Left ventricle myocardium superior (tissue), 1 donor: ENCODE measurements around the gene ZBED5. TPM values are rescaled to one million over a fixed set of nuclear protein-coding genes. Genes with fewer than 3 reads are reported as not detected.
"Not testable (repeated sequence)": the region's sequence is repeated elsewhere in the genome, so short reads cannot be mapped to it uniquely, and the experiment has no call there.

Experiments
- ATAC-seq: fragments of 200-7000 bp; cut with Tn5 transposase; one replicate; pipeline ENCODE4 v1.9.1; 2020; ENCODE audit warnings: mild to moderate bottlenecking, moderate library complexity
- DNase-seq: peaks from one replicate; pipeline ENCODE4 v3.0.0-alpha.2; 2020
- intact Hi-C: fragments of 100-400 bp; cut with micrococcal nuclease; formaldehyde crosslinking; loops from one replicate; pipeline ENCODE4 v1.11.0; 2022
- long read RNA-seq: library from polyadenylated mRNA; unstranded; transcript quantifications from one replicate; pipeline ENCODE4 v2.0.0, GENCODE V29; 2021
- total RNA-seq: library from RNA; stranded (reverse); fragmentation: NEBNext Ultra II Directional; extraction: Animal tissue kit (Norgen Biotek cat#: 25700); gene quantifications from one replicate; pipeline ENCODE4 v1.2.1, GENCODE V29; 2021
- donor health status: DM: no; HTN: yes; CAD: no; lungs with severe emphysema.

Gene ZBED5
- total RNA-seq = 41.7 TPM
- long read RNA-seq, transcript ZBED5-201 (3 exons, 2,512 nt) = major isoform, 8 of 14 reads
- long read RNA-seq, partial matches to known transcripts = 1 of 14 reads
- long read RNA-seq, other reads (novel, unspliced or antisense) = 4 of 14 reads

DNA sequence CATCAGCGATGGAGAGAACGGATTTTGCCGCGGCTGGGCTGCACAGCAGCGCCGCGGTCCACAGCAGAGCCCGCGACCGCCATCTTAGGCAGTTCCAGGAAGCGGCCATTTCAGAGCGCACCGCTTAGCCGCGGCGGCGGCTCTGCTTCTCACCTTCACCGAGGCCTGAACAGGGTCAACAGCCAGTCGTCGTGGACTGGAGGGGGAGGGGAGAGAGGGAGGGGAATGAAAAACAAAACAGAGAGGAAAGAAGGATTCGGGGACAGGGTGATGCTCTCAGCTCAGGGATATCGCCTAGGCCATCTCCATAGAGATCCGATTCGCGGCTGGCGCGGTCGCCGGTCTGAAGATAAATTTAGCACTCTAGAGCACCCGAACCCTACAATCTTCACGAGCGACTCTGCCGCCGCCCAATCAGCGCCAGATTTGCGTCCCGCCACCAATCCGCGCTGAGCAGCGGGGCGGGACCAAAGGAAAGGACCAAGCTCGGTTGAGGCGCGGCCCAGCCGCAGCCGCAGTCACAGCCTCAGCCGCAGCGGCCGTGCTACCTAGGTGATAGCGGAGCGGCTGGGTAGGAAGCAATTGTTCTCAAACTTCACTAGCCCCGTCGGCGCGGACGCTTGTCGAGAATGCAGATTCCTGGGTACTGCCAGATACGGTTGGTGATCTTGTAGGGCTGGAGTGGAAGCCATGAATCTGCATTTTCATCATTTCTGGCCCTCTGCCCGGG lies at the start of gene ZBED5:
Gene ZBED5 (minus strand): TSS at position 345 of the 730 bp plus-strand sequence. CDS start 3,108 bp downstream, outside the sequence.
- peak; percentile 96 for ATAC-seq
- intact Hi-C loops = no loop called here

DNA sequence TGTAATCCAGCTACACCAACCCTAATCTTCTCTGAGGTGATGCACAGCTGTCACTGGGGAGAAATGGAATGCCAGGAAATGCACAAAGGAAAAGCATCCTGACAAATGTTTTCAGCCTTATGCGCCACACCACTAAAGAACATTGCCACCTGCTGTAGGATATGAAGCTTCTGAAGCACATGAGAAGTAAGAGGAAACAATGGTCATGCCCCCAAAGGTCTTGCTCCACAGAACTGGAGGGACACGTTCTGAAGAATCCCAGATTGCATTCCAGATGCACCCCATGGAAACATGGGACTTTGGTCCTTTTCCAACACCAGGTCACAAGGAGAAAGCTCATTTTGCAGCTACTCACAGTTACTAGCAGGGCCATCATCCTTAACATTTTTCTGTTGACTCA lies 48.7 kb upstream of the ZBED5 start:
- ATAC-seq (peak; percentile 41), DNase-seq (no peak)
- intact Hi-C loops = no loop called here

More for the DNA sequence above, at the start of gene ZBED5:
- peak; percentile 99 for DNase-seq

DNA sequence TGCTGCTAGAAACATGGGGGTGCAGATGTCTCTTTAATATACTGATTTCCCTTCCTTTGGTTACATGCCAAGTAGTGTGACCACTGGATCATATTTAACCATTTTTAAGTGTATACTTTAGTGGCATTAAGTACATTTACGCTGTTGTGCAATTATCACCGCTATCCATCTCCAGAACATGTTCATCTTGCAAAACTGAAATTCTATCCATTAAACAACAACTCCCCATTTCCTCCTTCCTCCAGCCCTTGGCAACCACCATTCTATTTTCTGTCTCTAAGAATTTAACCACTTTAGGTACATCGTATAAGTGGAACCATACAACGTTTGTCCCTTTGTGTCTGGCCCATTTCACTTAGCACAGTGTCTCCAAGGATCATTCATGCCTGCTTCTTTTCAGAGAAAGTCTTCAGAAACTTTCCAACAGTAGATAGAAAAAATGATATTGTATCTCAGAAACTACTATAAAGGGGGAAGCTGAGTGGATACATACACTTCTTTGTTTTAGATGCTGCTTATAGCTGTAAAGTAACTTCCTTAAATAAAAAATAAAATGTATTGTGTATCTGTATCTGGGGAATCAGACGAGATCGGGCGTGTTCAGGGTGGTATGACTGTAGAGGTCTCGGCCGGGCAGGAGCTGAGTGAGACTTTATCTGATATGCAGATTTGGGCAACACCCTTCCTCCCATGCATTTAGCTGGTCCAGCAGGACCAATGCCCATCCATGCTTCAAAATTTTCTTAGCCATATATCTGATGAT lies 44.6 kb upstream of the ZBED5 start:
- intact Hi-C loops = no loop called here
- ATAC-seq (no peak), DNase-seq (no peak)

DNA sequence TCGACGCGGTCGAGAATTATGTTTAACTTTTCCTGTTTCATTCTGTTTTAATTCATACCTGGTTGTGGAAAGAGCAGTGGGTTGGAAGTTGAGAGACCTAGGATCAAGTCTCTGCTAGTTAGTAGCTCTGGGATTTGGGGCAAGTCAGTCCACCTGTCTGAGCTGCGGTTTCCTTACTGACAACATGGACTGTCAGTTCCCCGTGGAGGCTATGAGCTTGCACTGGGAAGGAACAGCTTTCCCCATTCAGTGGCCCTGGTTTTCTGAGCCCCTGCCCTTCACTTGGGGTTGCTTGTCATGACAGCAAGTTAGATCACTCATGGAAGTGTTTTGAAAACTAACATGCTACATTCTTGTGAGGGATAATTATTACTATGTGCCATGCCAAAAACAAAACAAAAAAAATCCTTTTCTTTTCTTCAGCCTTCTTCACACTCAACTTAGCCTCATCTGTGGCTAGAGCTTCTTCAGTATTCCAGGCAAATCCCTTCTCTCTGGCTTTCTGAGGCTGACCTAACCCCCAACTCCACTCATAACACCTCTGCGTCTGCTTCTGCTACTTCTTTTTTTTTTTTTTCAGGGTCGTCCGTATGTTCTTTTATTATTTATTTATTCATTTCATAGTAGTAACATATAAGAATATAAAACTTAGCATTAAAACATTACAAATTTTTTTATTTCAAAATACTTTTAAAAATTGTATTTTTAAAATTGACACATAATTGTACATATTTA lies 43.0 kb upstream of the ZBED5 start:
- DNase-seq (no peak), ATAC-seq (peak; percentile 2)
- intact Hi-C loops = no loop called here

DNA sequence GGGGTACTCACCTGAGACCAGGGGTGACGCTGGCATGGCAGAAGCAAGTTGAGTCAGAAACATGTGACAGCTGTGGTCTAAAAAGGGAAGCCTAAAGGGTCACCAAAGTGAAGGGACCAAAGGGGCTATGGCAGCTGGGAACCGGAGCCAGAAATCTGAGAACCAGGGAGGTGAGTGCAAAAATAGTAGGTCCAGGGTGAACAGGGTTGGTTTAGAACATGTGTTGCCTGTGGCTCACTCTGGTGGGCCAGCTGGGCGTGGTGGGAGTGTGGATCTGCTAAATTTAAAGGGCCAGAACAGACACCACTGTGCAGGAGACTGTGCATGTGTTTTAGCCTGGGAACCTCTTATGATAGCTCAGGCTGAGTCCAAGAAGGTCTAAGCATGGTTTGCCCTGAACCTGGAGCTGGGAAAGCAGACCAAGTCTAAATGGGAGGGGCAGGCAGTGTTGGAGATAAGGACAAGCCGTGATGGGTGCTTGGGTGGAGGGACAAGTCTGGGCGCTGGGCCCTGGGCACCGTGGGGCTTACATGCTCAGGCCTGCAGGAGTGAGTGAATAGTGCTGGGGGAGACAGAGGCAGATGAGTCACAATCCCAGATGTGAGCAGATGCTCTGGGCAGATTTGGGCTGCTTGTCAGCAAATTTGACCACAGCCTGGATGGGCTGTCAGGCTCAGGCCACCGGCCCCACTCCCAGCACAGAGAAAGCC lies 41.4 kb upstream of the ZBED5 start:
- intact Hi-C loops = no loop called here
- DNase-seq (peak; percentile 59), ATAC-seq (peak; percentile 67)

DNA sequence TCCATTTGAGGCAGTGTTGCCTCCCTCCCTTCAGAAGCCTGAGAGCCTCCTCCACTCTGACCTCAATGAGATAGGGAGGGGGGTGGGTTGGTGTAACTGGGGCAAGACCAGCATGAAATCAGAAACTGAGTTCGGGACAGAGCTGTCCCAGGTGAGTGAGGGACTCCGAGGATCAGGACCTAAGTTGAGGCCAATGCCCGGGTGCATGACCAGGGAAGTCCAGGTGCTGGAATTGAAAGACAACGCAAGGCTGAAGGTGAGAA lies 40.8 kb upstream of the ZBED5 start:
- intact Hi-C loops = no loop called here
- no peak for DNase-seq
- ATAC-seq = no peak

DNA sequence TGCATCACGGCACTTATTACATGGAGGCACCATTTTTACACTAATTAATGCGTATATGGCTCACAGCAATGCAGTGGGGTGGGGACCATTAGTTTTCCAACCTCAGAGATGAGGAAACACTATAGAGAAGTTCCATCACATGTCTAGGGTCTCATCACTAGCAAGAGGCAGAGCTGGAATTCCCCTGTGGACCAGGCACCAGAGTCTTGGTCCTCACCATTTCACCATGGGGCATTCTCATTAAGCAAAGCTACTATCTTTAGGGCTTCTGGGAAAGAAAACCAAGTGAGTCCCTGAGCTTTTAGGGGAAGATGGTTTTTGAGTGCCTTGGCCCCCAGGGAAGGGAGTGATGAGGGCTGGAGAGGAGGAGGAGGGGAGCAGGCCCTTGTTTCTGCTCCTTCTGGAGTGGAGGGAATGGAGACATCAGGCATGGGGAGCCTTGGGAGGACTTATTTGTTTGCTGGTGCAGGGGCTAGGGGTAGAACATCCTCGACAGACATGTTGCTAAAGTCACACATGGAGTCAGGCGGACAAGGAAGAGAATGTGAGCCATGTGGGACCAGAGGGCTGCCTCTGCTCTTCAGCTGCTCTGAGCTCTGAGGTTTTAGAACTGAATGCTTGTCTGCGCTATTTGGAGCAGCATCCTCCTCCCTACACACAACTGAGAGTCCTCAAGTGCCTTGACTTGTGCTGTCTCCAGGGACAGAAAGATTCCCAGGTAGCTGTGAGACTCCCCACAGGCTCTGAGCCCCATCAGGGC lies 40.3 kb upstream of the ZBED5 start:
- ATAC-seq (no peak), DNase-seq (no peak)
- intact Hi-C loops = no loop called here

DNA sequence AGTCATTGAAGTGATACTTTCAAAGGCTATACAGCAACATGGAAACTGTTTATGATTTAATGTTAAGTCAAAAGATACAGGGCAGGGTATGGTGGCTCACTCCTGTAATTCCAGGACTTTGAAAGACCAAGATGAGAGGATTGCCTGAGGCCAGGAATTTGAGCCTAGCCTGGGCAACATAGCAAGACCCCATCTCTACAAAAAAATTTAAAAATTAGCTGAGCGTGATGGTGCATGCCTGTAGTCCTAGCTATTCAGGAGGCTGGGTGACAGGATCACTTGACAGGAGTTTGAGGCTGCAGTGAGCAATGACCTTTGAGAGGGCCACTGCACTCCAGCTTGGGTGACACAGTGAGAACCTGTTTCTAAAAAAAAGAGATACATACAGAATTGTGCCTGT lies 39.3 kb upstream of the ZBED5 start:
- no peak for DNase-seq
- intact Hi-C loops = no loop called here
- ATAC-seq = no peak

DNA sequence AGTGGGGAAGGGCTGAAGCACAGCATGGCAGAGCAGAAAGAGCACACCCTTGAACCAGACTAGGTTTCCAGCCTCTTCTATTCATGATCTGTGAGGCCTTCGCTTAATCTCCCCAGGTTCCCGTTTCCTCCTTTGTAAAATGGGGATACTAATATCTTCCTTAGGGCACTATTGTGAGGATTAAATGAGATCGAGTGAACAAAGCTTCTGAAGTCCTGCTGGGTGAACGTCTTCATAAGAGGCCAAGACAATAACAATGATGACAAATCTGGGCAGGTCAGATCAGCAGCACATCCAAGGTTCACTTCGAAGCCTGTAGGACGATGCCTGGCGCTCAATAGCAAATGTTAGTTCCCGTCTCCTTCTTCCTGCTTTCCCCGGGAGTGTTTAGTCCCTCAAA lies 38.6 kb upstream of the ZBED5 start:
- intact Hi-C loops = no loop called here
- DNase-seq (no peak), ATAC-seq (no peak)

DNA sequence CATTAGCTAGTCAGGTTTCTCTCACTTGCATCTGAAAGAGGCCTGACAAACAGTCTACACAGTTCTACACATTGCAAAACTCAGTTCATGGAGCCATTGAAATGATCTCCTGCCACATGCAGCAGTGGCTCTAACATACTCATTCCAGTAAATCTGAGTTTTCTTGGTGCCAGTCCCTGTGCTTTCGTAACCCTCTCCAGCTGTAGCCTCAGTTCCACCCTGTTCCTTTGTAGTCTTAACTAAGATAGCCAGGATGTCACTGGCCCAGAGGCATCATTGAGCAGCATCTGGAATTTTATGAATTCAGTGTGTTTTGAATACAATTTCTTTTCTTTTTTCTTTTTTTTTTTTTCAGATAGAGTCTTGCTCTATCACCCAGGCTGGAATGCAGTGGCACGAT lies 37.4 kb upstream of the ZBED5 start:
- ATAC-seq (no peak), DNase-seq (no peak)
- intact Hi-C loops = no loop called here

DNA sequence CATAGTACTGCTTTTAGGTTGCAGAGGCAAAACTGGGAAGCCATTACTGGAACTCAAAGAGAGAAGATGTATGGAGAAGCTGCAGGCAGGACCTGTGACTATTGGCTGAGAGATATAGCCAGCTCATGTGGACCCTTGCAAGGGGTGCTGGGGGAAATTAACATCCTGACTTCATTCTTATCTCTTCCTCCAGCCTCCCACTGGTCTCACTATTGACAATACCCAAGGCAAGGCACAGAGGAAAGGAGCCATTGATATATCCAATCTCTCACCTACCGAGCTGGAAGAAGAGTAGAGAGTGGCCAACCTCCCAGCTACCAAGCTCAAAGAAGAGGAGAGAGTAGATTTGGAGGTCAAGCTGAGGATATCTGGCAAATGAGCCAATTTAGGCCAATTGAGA lies 36.8 kb upstream of the ZBED5 start:
- DNase-seq = no peak
- no peak for ATAC-seq
- intact Hi-C loops = no loop called here

DNA sequence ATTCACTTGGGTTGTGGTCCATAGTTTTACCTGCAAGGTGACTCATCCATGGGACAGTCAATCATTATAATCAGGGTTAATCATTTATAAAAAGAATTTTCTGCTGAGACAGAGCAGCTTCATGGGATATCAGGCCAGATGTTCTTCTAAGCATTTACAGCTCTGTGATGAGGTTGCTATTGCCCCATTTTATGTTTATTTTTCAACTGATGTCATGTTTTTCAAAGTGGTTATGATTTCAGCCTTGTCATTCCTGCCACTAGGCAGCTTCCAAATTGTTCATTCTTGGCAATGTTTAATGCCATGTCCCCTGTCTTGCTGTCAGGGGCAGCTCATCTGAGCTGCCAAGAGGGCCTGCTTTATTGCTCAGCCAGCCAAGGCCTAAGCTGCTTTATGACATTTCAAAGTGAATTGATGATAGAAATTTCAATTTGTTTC lies 35.9 kb upstream of the ZBED5 start:
- intact Hi-C loops = no loop called here
- peak; percentile 75 for ATAC-seq
- peak; percentile 38 for DNase-seq

DNA sequence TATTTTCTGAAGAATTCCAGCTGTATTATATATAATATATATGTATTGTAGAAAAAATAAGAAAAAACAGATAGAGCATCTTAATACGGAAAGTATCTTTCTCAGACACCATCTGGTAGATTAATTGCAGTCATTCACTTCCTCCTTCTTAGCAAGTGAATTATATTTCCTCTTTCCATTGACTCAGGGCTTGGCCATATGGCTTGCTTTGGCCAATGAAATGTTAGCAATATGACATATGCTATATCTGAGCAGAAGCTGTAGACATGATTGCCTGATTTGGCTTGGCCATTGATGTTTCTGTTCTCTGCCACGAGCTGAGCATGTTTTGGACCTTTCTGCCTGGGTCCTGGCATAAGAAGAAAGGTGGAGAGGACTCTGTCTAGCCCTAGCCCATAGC lies 34.4 kb upstream of the ZBED5 start:
- DNase-seq (no peak), ATAC-seq (no peak)
- intact Hi-C loops = no loop called here

DNA sequence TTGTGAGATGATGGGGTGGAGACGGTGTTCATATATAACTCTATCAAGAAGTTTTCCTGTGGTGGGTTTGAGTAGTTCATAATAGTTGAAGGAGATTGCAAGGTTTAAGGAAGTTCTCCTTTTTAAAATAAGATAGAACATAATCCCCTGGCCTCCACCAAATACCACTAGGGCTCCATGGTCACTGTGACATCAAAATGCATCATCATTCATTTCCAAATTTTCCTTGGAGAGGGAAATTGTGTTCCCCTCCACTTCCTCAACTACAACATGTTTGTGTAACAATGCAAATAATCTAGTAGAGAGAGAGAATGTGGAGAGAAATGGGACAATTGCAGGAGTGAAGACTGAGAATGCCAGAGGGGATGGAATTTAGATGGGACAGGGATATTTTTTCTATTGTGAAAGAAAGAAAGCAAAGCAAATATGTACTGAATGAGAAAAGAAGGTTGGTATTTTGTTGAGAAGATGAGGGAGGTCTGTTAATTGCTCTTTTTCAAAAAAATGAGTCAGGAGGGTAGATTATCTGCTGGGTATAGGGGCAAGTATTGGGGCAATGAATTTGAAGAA lies 33.4 kb upstream of the ZBED5 start:
- ATAC-seq (no peak), DNase-seq (no peak)
- intact Hi-C loops = no loop called here

DNA sequence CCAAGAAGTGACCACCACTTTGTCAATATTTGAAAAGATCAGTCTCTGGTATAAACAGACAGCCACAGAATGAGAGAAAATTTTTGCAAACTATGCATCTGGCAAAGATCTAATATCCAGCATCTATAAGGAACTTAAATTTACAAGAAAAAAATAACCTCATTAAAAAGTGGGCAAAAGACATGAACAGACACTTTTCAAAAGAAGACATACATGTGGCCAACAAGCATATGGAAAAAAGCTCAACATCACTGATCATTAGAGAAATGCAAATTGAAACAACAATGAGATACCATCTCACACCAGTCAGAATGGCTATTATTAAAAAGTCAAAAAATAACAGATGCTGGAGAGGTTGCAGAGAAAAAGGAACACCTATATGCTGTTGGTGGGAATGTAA lies 32.2 kb upstream of the ZBED5 start:
- intact Hi-C loops, DNase-seq, ATAC-seq: not testable (repeated sequence)

DNA sequence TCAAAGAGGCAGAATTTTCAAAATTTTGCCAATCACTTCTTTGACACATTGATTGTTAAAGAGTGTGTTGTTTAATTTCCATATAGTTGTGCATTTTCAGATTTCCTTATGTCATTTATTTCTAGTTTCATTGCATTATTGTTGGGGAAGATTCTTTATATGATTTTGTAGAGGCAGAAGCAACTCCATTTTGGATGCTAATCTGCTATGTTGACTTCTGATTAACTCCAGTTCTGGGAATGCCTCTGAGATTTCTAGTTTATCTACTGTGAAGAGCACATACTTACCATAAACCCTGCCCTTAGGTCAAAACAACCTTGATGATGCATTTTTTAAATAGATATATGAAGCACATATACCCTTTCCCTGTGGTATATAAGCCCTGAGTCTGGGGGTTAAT lies 29.5 kb upstream of the ZBED5 start:
- ATAC-seq = no peak
- intact Hi-C loops = no loop called here

DNA sequence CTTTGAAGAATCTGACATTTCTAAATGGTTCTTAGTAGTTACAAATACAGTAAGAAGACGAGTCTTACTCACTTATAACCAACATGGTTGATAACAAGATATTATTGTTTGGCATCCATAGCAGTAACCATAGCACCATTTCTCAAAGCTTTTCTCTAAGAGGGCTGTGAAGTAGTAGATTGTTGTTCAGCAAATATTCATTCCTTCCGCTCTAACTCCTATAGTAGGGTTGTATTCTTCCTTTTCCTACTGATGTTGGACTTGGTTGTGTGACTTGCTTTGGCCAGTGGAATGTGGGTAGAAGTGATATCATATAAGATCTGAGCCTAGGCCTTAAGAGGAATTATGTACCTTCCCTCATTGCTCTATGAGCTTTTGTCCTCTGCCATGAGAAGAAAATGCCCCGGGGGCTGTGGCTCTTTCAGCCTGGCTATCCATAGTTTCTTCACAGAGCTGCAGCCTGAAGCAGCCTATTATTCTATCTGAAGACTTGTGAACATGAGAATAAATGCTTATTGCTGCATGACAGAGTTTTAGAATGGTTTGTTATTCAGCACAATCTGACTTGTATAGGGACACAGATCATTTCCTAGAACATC lies 28.9 kb upstream of the ZBED5 start:
- ATAC-seq = no peak
- DNase-seq = no peak
- intact Hi-C loops = no loop called here

More for the DNA sequence above, 29.5 kb upstream of the ZBED5 start:
- DNase-seq = no peak
